HG02938 (cell line): Measurements from ENCODE around the gene PRKD3.
"Not testable (repeated sequence)": the region's sequence is repeated elsewhere in the genome, so short reads cannot be mapped to it uniquely, and the experiment has no call there.

ENCODE experiments used
- ATAC-seq: cut with Tn5 transposase; IDR thresholded peaks from one replicate; pipeline ENCODE4 v1.9.1; 2021; ENCODE audit warnings: mild to moderate bottlenecking, moderate library complexity; ENCODE audit not compliant: unreplicated experiment

The PRKD3 gene

DNA sequence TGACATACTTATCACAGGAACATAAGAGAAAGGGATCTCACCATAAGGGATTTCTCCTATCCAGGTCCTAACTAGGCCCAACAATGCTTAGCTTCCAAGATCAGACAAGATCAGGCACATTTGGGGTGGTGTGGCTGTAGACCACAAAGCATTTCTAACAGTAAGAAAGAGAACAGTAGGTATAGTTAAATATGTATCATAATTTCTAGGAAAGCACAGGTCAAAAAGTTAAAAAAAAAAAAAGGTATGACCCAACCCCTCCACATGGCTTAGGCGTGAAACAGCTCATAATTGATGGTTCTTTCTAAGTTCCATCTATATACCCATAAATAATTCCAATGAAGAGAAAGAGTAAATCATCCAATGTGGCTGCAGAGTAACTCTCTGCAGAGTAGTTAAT, 6.9 kb downstream of the PRKD3 start:
- ATAC-seq, result no peak

DNA sequence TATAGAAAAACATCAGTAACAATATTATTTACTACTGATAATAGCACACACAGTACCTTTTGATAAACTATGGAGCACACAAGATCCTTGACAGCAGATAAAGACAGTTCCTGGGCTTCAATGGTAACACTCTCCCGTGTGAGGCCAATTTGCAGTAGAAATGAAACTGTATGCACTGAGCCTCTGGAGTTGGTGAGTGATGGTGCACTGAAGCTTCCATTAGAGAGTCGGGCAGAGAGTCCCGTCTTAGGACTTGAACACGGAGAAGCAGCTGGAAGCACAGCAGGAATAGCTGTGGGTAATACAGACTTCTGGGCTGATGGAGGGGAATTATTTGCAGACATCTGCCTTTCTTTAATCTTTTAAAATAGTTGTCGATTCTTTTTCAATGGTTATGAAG, 8.5 kb downstream of the PRKD3 start:
- ATAC-seq, result no peak

DNA sequence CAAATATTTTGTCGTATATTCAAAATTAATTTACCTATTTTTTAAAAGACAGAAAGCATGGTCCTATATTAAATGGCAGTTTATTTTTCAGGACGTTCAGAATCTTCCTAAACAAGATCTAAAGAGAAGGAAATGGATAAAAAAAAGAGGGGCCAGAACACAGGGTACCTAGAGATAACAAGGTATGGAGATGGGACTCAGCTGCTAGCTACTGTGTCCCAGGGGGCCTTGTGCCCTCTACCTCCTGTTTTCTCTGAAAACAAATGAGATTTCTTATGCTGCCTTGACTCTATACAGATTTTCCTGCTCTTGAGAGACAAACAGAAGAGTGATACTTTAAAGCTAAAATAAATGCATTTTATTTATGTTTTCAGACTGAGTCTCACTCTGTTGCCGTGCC, 9.3 kb downstream of the PRKD3 start:
- ATAC-seq, result no peak

DNA sequence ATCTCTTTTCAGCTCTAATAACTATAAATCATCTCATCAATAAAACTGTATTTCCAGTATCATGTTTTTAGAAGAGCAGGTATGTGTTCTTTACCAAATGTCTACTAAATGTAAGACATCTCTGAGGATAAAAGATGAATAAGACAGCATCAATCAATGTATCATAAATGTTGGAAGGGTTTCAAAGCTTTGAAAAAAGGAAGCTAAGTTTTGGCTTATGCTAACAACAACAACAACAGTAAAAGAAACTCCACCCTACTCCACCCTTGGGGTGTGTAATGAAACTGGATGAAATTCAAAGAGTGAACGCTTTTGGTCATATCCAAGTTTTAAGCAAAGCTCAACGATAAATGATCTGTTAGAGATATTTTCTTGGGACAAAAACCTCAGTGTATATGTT, 17.1 kb downstream of the PRKD3 start:
- no peak for ATAC-seq

DNA sequence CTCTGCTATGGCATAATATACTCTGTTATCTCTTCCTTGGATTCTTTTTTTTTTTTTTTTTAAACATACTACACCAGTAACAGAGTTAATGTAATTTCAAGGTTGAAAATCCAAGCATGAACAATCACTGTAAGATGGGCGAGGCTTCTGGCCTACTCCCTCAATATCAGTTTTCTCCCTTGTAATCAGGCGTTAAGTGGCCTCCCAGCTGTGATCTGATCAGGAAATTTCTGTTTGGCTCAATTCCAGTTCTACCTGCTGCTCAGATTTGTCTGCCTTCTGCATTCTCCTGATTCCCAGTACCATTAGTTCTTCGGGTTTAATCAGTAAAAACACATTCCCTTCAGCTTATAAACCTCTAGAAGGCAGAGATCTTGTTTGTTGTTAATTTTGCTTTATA, 18.6 kb downstream of the PRKD3 start:
- no peak for ATAC-seq

DNA sequence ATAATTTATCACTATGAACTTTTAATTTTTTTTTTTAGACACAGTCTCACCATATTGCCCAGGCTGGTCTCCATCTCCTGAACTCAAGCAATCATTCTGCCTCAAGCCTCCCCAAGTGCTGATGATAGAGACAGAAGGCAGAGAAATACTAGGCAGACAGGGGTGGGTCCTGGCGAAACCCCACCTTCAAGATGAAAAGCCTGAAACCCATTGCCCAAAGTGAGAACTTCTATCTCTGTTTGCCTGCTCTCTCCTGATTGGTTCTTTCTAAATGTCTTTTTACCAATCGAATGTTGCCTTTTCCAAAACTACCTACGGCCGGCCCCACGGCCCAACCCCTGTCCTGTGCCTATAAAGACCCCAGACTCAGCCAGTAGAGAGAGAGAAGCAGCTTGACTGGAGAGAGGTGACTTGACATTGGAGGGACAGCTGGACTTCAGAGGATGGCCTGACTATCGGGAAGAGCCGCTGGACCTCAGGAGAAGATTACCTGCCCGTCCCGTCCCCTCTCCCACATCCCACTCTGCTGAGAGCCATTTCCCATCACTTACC, 21.9 kb downstream of the PRKD3 start:
- ATAC-seq, result no peak

DNA sequence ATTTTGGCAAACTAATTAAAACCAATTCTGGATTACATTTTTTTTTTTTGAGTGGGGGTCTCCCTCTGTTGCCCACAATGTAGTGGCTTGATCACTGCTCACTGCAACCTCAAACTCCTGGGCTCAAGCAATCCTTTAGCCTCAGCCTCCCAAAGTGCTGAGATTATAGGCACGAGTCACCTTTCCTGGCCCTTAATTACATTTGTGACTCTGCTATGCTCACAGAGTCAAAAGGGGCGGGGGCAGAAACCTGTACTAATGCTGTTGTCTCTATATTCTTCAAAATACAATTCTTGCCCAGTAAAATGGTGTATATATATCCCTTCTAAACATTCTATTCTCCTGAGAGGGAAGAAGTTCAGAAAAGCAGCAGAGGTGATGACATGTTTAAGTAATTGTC, 23.2 kb downstream of the PRKD3 start:
- ATAC-seq, result no peak

DNA sequence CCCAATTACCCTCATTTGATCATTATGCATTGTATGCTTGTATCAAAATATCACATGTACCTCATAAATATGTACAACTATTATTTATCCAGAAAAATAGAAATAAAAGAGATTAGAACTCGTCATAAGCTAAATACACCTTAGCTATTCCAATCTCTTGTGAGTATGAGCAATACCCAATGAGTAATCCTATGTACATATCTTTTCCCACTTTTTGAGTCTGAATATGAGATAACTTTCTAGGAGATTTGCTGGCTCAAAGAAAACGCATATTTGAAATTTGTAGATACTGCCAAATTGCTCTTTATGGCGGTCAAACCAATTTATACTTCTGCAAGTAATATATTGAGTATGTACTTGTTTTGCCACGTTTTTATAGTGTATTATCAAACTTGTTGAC, 24.1 kb downstream of the PRKD3 start:
- no peak for ATAC-seq

DNA sequence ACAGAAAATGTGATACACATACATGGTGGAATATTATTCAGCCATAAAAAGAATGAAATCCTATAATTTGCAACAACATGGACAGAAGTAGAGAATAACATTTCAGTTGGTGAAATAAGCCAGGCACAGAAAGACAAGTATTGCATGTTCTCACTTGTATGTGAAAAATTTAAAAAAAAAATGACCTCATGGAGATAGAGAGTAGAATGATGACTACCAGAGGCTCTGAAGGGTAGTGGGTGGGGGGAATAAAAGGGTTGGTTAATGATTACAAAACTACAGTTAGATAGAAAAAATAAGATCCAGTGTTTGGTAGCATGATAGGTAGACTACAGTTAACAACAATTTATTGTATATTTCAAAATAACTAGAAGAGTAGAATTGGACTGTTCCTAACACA, 24.5 kb downstream of the PRKD3 start:
- no peak for ATAC-seq

DNA sequence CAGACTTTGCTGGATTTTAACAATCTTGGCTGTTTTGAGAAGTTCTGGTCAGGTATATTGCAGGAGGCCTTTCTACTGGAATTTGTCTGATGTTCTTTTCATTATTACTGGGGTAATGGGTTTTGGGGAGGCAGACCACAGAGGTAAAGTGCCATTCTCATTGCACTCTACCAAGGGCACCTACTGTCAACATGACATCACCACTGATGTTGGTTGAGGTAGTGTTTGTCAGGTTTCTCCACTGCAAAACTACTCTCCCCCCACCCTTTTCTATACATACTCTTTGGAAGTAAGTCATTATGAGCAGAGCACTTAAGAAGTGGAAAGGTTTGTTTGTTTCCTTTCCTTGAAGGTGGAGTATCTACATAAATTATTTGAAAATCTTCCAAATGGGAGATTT, 27.0 kb downstream of the PRKD3 start:
- no peak for ATAC-seq

DNA sequence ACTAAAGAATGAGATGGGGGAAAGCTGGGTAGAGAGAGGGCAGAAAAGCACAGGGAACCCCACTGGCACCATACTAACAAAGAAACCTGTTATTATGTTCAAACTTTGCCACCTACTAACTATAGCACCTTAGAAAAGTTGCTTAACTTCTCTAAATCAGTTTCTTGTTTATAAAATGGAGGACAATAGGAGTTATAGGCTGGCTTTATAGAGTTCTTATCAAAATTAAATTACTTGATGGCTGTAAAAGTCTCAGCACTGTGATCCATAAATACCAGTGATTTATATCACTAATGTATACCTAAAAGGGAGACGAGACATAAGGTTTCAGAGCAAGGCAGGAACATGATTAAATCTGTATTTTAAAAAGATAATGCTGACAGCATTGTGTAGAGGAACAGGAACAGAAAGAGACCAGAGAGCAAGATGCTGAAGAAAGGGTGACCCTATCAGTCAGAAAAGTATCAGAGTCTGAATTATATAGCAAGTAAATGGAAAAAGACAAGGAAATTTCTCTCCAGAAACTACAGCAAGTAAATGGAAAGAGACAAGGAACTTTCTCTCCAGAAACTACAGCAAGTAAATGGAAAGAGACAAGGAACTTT, 29.1 kb downstream of the PRKD3 start:
- ATAC-seq, result no peak

DNA sequence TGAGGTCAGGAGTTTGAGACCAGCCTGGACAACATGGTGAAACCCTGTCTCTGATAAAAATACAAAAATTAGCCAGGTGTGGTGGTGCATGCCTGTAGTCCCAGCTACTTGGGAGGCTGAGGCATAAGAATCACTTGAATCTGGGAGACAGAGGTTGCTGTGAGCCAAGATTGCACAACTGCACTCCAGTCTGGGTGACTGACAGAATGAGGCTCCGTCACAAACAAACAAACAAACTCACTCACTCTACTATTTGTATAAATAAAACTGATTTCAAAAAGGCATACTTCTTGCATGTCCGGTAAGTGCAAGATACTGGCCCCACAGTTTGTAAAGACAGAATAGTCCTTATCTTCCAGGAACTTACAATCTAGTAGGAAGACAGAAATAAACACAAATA, 29.8 kb downstream of the PRKD3 start:
- not testable (repeated sequence) for ATAC-seq

DNA sequence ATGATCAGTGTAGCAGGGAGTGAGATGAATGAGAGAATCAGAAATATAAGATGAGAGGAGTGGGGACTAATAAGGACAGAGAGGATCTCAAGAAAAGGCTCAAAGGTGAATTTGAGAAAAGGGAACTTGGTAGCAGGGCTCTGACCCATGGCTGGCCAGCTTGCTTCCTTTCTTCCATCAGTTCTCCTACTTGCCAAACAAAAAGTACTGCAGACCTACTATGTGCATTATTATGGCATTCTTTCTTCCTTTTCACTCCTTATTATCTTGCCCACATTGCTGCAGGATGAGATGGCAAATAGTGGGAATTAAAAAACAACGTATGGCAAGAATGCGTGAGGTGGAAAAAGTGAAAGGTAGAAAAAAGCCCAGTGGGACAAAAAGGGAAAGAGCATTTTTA, 33.0 kb downstream of the PRKD3 start:
- ATAC-seq, result no peak

DNA sequence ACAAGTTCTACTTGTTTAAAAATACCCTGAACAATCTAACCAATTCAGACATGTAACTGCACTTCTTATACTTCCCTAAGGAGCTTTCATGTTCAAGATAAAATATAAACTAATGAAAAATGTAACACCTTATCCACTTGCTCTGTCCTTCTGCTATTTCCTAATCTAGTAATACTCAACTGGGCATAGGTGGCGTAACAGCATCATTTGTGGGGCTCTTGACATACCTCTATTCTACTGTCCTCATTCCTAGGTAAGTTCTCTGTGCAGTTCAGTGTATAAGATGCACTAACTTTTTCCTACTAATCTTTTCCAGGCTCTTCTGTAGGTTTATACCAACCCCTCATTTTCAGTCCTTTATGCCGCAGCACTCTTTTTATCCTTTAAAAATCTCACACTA, 36.7 kb downstream of the PRKD3 start:
- ATAC-seq, result no peak

DNA sequence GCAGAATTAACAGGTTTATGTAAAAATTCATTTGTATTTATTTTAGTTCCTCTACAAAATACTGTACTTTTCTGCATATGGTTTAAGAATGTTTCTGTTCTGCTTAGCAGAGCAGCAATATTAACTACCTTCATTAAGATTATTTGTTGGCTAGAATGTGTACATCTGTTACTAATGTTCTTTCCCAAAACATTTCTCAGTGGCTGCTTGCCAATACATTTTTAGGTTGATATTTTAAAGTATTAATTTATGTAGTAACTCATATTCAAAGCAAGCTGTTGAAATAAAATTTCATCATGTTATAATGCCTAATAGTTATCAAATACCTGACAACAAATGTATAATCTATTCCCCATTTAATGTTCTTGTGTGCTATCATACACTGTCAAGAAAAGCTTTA, 40.3 kb downstream of the PRKD3 start:
- ATAC-seq, result no peak

DNA sequence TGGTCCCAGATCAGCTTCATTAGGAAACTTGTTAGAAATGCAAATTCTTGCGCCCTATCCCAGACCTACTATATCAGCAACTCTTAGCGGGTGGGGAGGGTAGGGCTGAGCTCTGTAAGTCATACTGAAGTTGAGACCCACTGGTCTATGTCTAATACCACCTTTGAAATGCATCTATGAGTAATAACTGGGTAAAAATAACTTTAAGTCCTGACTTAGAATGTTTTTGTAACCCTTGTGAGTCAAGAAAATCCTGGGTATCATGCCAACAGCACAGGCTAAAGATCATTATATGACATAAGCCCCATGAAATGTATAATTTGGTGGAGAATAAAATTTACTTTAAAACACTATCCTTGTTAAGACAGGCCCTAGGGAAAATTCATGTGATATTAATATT, 41.4 kb downstream of the PRKD3 start:
- ATAC-seq, result no peak

DNA sequence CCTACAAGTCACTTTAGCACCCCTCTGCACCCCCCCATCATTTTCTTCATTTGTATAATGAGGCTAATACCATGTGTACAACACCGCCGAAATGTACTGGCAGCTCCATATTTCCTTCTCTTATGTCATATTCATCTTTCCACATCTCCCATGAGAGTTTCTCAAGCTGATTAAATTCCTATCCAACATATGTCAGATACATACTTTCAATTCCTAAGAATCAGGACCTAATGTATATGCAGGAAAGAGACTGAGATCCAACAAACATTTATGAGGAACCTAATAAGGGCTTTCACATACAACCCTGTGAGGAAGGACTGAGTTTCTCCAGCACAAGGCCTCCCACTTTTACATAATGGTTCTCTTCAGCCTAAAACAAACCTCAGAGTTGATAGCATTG, 41.9 kb downstream of the PRKD3 start:
- no peak for ATAC-seq

DNA sequence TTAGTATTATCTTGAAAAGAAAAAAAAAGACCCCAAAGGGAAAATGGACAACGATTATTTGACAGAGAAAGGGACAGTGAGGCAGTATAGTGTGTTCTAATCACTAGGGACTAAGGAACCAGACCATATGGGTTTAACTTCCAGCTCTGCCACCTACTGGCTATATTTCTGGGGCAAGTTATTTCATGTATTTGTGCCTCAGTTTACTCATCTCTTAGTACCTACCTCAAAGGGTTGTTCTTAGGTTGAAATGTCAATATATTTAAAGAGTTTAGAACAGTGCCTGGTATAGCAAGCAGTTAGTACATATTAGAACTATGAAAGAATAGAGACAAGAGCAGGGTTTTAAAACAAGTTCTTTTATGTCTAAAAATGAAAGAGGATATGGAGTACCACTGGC, 42.7 kb downstream of the PRKD3 start:
- ATAC-seq, result no peak

DNA sequence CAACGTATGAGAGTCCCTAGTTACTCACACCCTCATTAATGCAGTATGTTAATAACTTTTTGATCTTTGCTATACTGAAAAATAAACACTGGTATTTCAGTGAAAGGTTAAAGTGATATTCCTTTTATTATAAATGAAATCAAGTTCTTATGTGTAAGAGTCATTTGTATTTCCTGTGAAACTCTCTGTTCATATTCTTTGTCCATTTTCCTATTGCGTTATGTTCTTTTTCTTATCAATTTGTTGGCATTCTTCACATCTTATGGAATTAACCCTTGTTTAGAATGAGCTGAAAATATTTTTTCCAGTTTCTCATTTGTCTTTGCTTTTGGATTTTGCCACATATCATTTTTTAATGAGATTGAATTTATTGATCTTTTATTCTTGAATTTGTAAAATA, 48.3 kb downstream of the PRKD3 start:
- ATAC-seq, result no peak
